Gastroesophageal sphincter (tissue), 4 donors: ENCODE data around the gene FIP1L1. TPM values are rescaled to one million over a fixed set of nuclear protein-coding genes. Genes with fewer than 3 reads are reported as not detected.

Experiments
- ATAC-seq: fragments of 150-250 bp; one replicate; pipeline ENCODE4 v1.9.1; 2016; ENCODE audit warnings: mild to moderate bottlenecking, moderate library complexity
- H3K27ac ChIP-seq, 4 donors: fragments of 200-600 bp; sonication (generic) in 3 of 4; 1 replicate in 3 of 4; 2 replicates in 1 of 4; pipeline ENCODE4 v1.5.1; 2016 to 2019
- H3K27me3 ChIP-seq: fragments of 200-600 bp; sonication (generic); one replicate; pipeline ENCODE4 v1.5.1; 2019
- H3K36me3 ChIP-seq, 2 donors: fragments of 200-600 bp; sonication (generic); one replicate each; pipeline ENCODE4 v1.5.1; 2019; ENCODE audit warnings: control low read depth in 1 of 2
- H3K4me1 ChIP-seq, 3 donors: fragments of 200-600 bp; sonication (generic); 1 replicate in 2 of 3; 2 replicates in 1 of 3; pipeline ENCODE4 v1.5.1; 2016 to 2019; ENCODE audit warnings: control low read depth in 2 of 3
- H3K4me3 ChIP-seq, 2 donors: fragments of 200-600 bp; sonication (generic); one replicate each; pipeline ENCODE4 v1.5.1; 2019; ENCODE audit warnings: mild to moderate bottlenecking in 1 of 2, moderate library complexity in 1 of 2
- H3K9me3 ChIP-seq, 3 donors: fragments of 200-600 bp; sonication (generic); one replicate each; pipeline ENCODE4 v1.5.1; 2017 to 2019; ENCODE audit warnings: control low read depth in 2 of 3
- EP300 ChIP-seq: sonication (generic); formaldehyde crosslinking; IDR thresholded peaks from one replicate; pipeline ENCODE4 v1.6.1; 2017; ENCODE audit warnings: antibody characterized with exemption, mild to moderate bottlenecking
- POLR2A ChIP-seq, 2 donors: fragments of 450-650 bp; IDR thresholded peaks; one replicate each; pipeline ENCODE4 v1.6.1; 2017; ENCODE audit warnings: antibody characterized with exemption in 2 of 2, mild to moderate bottlenecking in 2 of 2, moderate library complexity in 1 of 2
- POLR2AphosphoS5 ChIP-seq: sonication (generic); formaldehyde crosslinking; IDR thresholded peaks from one replicate; pipeline ENCODE4 v1.6.1; 2017; ENCODE audit warnings: antibody characterized with exemption
- WGBS, 2 donors: methylation state at CpG; one replicate each; pipeline ENCODE4 v1.1.5; 2018; ENCODE audit warnings: low coverage in 1 of 2; 5-methylcytosine and 5-hydroxymethylcytosine counted together
- total RNA-seq, 4 donors: library from RNA; depleted of rRNA; stranded (reverse); fragments of >200 nt; gene quantifications; one replicate each; pipeline ENCODE4 v1.1.0, GENCODE V29; 2016
- TF ChIP-seq, protein P1 (sequence below), 4 experiments: fragments of 200-600 bp in 2 of 4; fragments of 450-650 bp in 2 of 4; sonication (generic) in 1 of 4; IDR thresholded peaks; one replicate each; pipeline ENCODE4 v1.5.1; 2017 to 2019; ENCODE audit warnings: antibody characterized with exemption in 4 of 4, mild to moderate bottlenecking in 2 of 4, moderate library complexity in 2 of 4

The FIP1L1 gene
- total RNA-seq, 4 donors from 2014 or later, result 40.8 to 56.4 (median 43.8) TPM

DNA sequence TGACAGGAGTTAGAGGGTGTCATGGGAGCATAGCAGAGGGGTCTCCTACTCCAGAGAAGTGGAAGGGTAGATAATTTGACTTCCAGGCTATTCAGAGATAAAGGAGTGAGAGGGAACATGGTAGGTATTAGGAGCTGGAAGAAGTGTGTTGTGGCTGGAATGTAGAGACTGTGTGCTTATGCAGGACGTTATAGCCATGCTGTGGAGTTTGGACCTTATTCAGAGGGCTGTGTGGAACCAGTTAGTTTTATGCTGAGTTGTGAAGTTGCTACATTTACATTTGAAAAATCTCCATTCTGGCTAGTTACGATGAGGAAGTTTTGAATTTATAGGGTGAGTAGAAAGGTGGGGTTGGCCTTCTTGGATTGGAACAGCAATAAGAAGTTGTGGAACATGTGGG lies 67.5 kb downstream of the FIP1L1 start:
- WGBS, 2 donors, result 95 to 96% methylated on average over 2 of the region's 2 CpGs
- TF ChIP-seq, protein P1, sequence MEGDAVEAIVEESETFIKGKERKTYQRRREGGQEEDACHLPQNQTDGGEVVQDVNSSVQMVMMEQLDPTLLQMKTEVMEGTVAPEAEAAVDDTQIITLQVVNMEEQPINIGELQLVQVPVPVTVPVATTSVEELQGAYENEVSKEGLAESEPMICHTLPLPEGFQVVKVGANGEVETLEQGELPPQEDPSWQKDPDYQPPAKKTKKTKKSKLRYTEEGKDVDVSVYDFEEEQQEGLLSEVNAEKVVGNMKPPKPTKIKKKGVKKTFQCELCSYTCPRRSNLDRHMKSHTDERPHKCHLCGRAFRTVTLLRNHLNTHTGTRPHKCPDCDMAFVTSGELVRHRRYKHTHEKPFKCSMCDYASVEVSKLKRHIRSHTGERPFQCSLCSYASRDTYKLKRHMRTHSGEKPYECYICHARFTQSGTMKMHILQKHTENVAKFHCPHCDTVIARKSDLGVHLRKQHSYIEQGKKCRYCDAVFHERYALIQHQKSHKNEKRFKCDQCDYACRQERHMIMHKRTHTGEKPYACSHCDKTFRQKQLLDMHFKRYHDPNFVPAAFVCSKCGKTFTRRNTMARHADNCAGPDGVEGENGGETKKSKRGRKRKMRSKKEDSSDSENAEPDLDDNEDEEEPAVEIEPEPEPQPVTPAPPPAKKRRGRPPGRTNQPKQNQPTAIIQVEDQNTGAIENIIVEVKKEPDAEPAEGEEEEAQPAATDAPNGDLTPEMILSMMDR (IDR thresholded peaks at IDR 0.05), result no peak
- TF ChIP-seq POLR2A (IDR thresholded peaks at IDR 0.05), result no peak
- no peak for TF ChIP-seq EP300
- no peak for TF ChIP-seq POLR2AphosphoS5
- H3K36me3 ChIP-seq, result peaks cover 0 to 44% of the 10 kb centered on the region in 2 donors
- no peaks in the 10 kb centered on the region for H3K9me3 ChIP-seq
- H3K4me3 ChIP-seq, result no peak overlapping the region
- no peak for ATAC-seq
- no peak overlapping the region for H3K27ac ChIP-seq
- H3K4me1 ChIP-seq, result no peaks in the 10 kb centered on the region
- no peaks in the 10 kb centered on the region for H3K27me3 ChIP-seq

DNA sequence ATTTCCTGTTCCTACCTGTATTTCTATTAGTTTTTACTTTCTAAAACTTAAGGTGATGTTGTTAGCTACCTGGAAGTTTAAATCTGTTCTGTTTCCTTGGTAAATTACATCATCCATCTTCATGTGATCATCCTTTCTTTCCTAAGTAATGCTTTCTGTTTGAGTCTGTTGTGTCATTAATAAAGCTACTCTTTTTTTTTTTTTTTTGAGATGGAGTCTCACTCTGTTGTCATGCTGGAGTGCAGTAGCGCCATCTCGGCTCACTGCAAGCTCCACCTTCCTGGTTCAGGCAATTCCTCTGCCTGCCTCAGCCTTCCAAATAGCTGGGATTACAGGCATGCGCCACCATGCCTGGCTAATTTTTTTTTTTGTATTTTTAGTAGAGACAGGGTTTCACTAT lies 73.3 kb downstream of the FIP1L1 start:
- Histone ChIP-seq H3K36me3 (peaks cover 0 to 46% of the 10 kb centered on the region in 2 donors), H3K4me1 (no peaks in the 10 kb centered on the region), H3K4me3 (no peak overlapping the region), H3K9me3 (no peaks in the 10 kb centered on the region), H3K27ac (no peak overlapping the region), H3K27me3 (no peaks in the 10 kb centered on the region)
- no peak for ATAC-seq
- 90 to 93% methylated on average over 3 of the region's 3 CpGs for WGBS, 2 donors
- TF ChIP-seq, protein P1 (IDR thresholded peaks at IDR 0.05), result no peak
- TF ChIP-seq POLR2A (IDR thresholded peaks at IDR 0.05), result no peak
- no peak for TF ChIP-seq POLR2AphosphoS5
- TF ChIP-seq EP300, result no peak

DNA sequence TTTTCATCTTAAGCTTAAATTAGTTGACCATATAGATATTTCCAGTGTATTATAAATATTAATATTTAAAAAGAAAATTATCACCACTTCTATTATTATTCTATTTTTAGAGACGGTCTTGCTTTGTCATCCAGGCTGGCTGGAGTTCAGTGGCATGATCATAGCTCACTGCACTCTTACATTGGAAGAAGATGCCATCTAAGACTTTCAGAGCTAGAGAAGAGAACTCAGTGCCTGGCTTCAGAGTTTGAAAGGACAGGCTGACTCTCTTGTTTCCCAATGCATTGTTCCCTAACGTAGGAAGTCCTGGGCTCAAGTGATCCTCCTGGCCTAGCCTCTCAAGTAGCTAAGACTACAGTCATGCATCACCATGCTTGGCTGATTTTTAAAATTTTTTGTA lies 75.9 kb downstream of the FIP1L1 start:
- TF ChIP-seq, protein P1 (IDR thresholded peaks at IDR 0.05), result no peak
- TF ChIP-seq POLR2A (IDR thresholded peaks at IDR 0.05), result no peak
- no peak for ATAC-seq

DNA sequence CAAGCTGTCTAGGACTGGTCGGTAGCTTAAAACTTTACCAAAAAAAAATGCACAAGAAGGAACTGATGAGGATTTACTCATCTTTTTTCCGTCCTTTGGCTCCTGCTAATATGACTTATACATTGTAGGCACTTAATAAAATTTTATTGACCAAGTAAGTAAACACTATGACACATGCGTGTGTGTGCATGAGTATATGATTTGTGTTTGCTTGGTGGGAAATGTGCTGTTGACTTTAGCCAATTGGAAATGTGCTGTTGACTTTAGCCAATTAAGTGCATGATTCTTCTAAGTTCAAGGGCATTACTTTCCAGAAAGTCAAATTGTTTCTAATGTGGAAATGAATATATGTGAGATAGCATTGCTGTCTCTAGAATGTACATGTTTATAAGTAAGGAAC lies 78.3 kb downstream of the FIP1L1 start:
- Histone ChIP-seq H3K4me1 (no peaks in the 10 kb centered on the region), H3K36me3 (peaks cover 0 to 71% of the 10 kb centered on the region in 2 donors), H3K27ac (no peak overlapping the region), H3K27me3 (no peaks in the 10 kb centered on the region), H3K9me3 (no peaks in the 10 kb centered on the region), H3K4me3 (no peak overlapping the region)
- TF ChIP-seq, protein P1 (IDR thresholded peaks at IDR 0.05), result no peak
- TF ChIP-seq POLR2AphosphoS5, result no peak
- TF ChIP-seq EP300, result no peak
- TF ChIP-seq POLR2A (IDR thresholded peaks at IDR 0.05), result no peak
- no peak for ATAC-seq
- WGBS, 2 donors, result 76 to 79% methylated on average over 3 of the region's 3 CpGs

More for the DNA sequence above, 75.9 kb downstream of the FIP1L1 start:
- H3K4me1 ChIP-seq, result no peaks in the 10 kb centered on the region
- H3K36me3 ChIP-seq, result peaks cover 0 to 48% of the 10 kb centered on the region in 2 donors
- WGBS, 2 donors, result 79 to 85% methylated on average over 2 of the region's 2 CpGs
- H3K4me3 ChIP-seq, result no peak overlapping the region
- H3K9me3 ChIP-seq, result no peaks in the 10 kb centered on the region
- H3K27me3 ChIP-seq, result no peaks in the 10 kb centered on the region
- no peak overlapping the region for H3K27ac ChIP-seq

DNA sequence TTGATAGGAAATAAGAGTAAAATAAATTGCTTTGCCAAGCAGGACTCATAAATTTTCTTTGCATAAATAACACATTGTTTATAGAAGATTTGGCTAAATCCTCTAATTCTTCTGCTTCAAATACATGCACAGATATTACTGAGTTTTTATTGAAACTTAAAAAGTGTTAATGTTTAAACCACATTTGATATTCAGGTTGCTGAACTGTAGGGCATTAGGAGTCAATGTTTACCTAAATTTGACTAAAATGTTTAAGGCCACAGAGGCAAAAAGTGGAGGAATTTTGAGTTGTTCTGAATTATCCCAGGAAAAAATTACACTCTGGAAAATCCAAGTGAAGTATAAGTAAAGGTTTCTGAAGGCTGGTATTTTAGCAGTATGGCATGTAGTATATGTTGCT lies 78.7 kb downstream of the FIP1L1 start:
- Histone ChIP-seq H3K4me1 (no peaks in the 10 kb centered on the region), H3K9me3 (no peaks in the 10 kb centered on the region), H3K27me3 (no peaks in the 10 kb centered on the region), H3K36me3 (peaks cover 0 to 76% of the 10 kb centered on the region in 2 donors), H3K27ac (no peak overlapping the region), H3K4me3 (no peak overlapping the region)
- TF ChIP-seq POLR2AphosphoS5 (no peak), EP300 (no peak), POLR2A (IDR thresholded peaks at IDR 0.05) (no peak)
- TF ChIP-seq, protein P1 (IDR thresholded peaks at IDR 0.05), result no peak
- ATAC-seq, result no peak
